Measurements from ENCODE around the gene ABCC8. TPM values are rescaled to one million over a fixed set of nuclear protein-coding genes. Genes with fewer than 3 reads are reported as not detected.

The ABCC8 gene
- total and polyA plus RNA-seq, 2 experiments from 2014 or later: 2.2 TPM; not detected in 1

DNA sequence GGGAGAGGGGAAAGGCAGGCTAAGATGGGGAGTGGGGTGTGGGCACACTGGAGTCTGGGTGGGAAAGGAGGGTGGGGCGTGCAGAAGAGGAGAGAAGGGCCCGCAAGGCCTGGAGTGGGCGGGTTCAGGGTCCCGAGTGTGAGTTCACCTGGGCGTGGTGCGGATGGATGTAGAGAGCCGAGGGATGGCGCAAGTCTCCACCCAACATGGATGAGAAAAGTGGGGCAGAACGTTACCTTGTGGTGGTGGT lies 364 bp upstream of the ABCC8 start:
- Histone ChIP-seq H3K4me1 (ENCODE audit: insufficient read depth) (no peaks in the 10 kb centered on the region), H2AFZ (no peak overlapping the region), H3K27ac (no peak overlapping the region), H3K79me2 (no peaks in the 10 kb centered on the region), H3K9me2 (replicated peaks; ENCODE audit: insufficient read depth) (no peaks in the 10 kb centered on the region), H3K27me3 (peaks cover 73% of the 10 kb centered on the region), H3K36me3 (replicated peaks; ENCODE audit: insufficient read depth, low read depth) (no peaks in the 10 kb centered on the region), H3K9me3 (ENCODE audit: low read depth) (no peaks in the 10 kb centered on the region), H3K4me3 (no peak overlapping the region), H4K20me1 (ENCODE audit: insufficient read depth, poor library complexity, severe bottlenecking) (no peaks in the 10 kb centered on the region), H3K4me2 (peak overlapping the region; percentile 90)
- TF ChIP-seq, protein P1, sequence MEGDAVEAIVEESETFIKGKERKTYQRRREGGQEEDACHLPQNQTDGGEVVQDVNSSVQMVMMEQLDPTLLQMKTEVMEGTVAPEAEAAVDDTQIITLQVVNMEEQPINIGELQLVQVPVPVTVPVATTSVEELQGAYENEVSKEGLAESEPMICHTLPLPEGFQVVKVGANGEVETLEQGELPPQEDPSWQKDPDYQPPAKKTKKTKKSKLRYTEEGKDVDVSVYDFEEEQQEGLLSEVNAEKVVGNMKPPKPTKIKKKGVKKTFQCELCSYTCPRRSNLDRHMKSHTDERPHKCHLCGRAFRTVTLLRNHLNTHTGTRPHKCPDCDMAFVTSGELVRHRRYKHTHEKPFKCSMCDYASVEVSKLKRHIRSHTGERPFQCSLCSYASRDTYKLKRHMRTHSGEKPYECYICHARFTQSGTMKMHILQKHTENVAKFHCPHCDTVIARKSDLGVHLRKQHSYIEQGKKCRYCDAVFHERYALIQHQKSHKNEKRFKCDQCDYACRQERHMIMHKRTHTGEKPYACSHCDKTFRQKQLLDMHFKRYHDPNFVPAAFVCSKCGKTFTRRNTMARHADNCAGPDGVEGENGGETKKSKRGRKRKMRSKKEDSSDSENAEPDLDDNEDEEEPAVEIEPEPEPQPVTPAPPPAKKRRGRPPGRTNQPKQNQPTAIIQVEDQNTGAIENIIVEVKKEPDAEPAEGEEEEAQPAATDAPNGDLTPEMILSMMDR (IDR thresholded peaks at IDR 0.05; ENCODE audit: poor library complexity): no peak
- TF ChIP-seq EZH2 (IDR thresholded peaks at IDR 0.05; ENCODE audit: borderline replicate concordance): no peak
- TF ChIP-seq EZH2phosphoT487 (IDR thresholded peaks at IDR 0.05; ENCODE audit: low read depth, severe bottlenecking, unreplicated experiment): no peak
- 14% methylated on average over 4 of the region's 9 CpGs for WGBS (ENCODE audit: low lambda C conversion rate, missing lambda C conversion rate)
- DNase-seq (ENCODE audit: low spot score): no peak

DNA sequence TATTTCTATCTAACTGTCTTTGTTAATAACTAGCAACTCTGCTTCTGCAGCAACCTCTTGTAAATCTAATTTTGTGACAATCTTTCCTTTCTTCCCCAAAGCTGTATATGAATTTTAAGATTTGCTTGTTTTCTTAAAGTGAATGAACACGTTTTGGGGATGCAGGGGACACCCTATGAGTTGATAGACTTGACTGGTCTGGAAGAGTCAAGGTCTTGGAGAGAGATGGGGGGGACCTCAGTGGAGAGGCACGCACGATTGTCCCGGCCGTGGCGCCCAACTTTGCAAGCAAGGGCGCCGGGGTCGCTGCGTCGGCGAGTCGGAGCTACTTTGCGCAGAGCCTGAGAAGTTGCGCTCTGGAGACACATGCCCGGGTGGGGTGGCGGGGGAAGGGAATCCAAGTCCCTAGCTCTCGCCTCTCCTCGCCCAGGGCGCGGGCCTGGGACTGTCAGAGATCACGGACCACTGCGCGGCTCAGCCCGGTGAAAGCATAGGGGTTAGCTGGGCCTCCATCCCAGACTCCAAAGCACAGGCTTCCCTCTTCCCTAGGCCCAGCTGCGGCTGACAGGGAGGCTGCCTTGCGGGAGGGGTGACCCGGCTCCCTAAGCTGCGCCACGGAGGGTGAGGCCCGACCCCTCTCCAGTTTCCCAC lies 854 bp downstream of the ABCC8 start:
- no peak overlapping the region for H3K27ac ChIP-seq
- TF ChIP-seq EZH2 (IDR thresholded peaks at IDR 0.05; ENCODE audit: borderline replicate concordance) (peak; percentile 63), EZH2phosphoT487 (IDR thresholded peaks at IDR 0.05; ENCODE audit: low read depth, severe bottlenecking, unreplicated experiment) (no peak)
- TF ChIP-seq, protein P1 (IDR thresholded peaks at IDR 0.05; ENCODE audit: poor library complexity): no peak
- no peaks in the 10 kb centered on the region for H3K4me1 ChIP-seq (ENCODE audit: insufficient read depth)
- no peak overlapping the region for H2AFZ ChIP-seq
- no peak for DNase-seq (ENCODE audit: low spot score)
- no peak overlapping the region for H3K4me3 ChIP-seq
- no peaks in the 10 kb centered on the region for H3K36me3 ChIP-seq (replicated peaks; ENCODE audit: insufficient read depth, low read depth)
- H3K27me3 ChIP-seq: peaks cover 81% of the 10 kb centered on the region
- H3K9me3 ChIP-seq (ENCODE audit: low read depth): no peaks in the 10 kb centered on the region
- no peaks in the 10 kb centered on the region for H3K9me2 ChIP-seq (replicated peaks; ENCODE audit: insufficient read depth)
- no peaks in the 10 kb centered on the region for H4K20me1 ChIP-seq (ENCODE audit: insufficient read depth, poor library complexity, severe bottlenecking)
- no peaks in the 10 kb centered on the region for H3K79me2 ChIP-seq
- peak overlapping the region; percentile 90 for H3K4me2 ChIP-seq
- 3% methylated on average over 26 of the region's 31 CpGs for WGBS (ENCODE audit: low lambda C conversion rate, missing lambda C conversion rate)

DNA sequence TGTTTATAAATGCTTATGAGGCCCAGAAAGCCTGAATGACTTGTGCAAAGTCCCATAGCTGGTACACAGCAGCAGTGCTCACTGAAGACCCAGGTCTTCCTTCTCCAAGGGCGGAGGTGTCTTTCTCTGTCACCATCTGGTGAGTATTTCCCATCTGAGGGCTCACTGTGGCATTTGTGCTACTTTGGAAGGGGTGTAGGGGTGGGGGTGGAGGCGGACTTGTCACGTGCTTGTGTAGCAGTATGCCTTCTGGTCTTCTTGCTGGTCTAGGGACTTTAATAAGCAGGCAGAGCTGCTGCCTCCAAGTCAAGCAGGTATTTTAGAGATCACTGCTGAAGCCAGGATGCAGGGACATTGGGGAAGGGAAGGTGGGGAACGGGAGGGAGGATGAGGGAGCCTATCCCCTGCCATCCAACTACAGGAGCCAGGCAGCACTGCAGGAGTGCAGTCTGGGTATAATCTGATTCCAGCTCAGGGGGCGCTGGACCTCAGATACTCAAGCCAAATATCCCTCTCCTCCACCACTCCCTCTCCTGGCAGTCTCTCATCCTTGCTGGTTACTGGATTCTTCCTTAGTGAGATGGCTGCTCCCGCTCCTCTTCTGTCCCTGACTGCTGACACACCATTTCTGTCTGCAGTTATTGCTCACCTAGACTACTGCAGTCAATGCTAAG lies 3.4 kb downstream of the ABCC8 start:
- Histone ChIP-seq H3K36me3 (replicated peaks; ENCODE audit: insufficient read depth, low read depth) (no peaks in the 10 kb centered on the region), H3K9me3 (ENCODE audit: low read depth) (no peaks in the 10 kb centered on the region), H2AFZ (no peak overlapping the region), H3K4me3 (no peak overlapping the region), H3K9me2 (replicated peaks; ENCODE audit: insufficient read depth) (no peaks in the 10 kb centered on the region), H4K20me1 (ENCODE audit: insufficient read depth, poor library complexity, severe bottlenecking) (no peaks in the 10 kb centered on the region), H3K27ac (no peak overlapping the region), H3K79me2 (no peaks in the 10 kb centered on the region), H3K27me3 (peaks cover 68% of the 10 kb centered on the region), H3K4me2 (no peak overlapping the region), H3K4me1 (ENCODE audit: insufficient read depth) (no peaks in the 10 kb centered on the region)
- DNase-seq (ENCODE audit: low spot score): peak; percentile 50
- TF ChIP-seq, protein P1 (IDR thresholded peaks at IDR 0.05; ENCODE audit: poor library complexity): no peak
- TF ChIP-seq EZH2 (IDR thresholded peaks at IDR 0.05; ENCODE audit: borderline replicate concordance) (no peak), EZH2phosphoT487 (IDR thresholded peaks at IDR 0.05; ENCODE audit: low read depth, severe bottlenecking, unreplicated experiment) (no peak)
- 40% methylated on average over 6 of the region's 6 CpGs for WGBS (ENCODE audit: low lambda C conversion rate, missing lambda C conversion rate)

Measured in hepatocyte (in vitro differentiated cells).